Gastrocnemius medialis (tissue), 4 donors: ENCODE results near the gene TMEM181. TPM values are rescaled to one million over a fixed set of nuclear protein-coding genes. Genes with fewer than 3 reads are reported as not detected.

ENCODE experiments used
- ATAC-seq, 2 donors: fragments of 150-250 bp; one replicate each; pipeline ENCODE4 v1.9.1; 2016
- DNase-seq, 2 donors: peaks; one replicate each; pipeline ENCODE4 v3.0.0-alpha.2; 2019
- H3K27ac ChIP-seq, 4 donors: fragments of 200-600 bp; sonication (generic); 1 replicate in 1 of 4; 2 replicates in 3 of 4; pipeline ENCODE4 v1.5.1; 2016 to 2018; ENCODE audit warnings: mild to moderate bottlenecking in 2 of 4, moderate library complexity in 1 of 4
- H3K27me3 ChIP-seq, 3 donors: fragments of 200-600 bp; sonication (generic) in 2 of 3; 1 replicate in 1 of 3; 2 replicates in 2 of 3; pipeline versions ENCODE4 v1.5.1 to v1.6.0; 2016 to 2019; ENCODE audit warnings: mild to moderate bottlenecking in 1 of 3, moderate library complexity in 1 of 3
- H3K36me3 ChIP-seq, 2 donors: fragments of 200-600 bp; sonication (generic) in 1 of 2; one replicate each; pipeline ENCODE4 v1.5.1; 2017 to 2018
- H3K4me1 ChIP-seq, 2 donors: fragments of 200-600 bp; sonication (generic) in 1 of 2; one replicate each; pipeline ENCODE4 v1.5.1; 2016 to 2017; ENCODE audit warnings: mild to moderate bottlenecking in 2 of 2
- H3K4me3 ChIP-seq, 4 donors: fragments of 200-600 bp; sonication (generic) in 3 of 4; 1 replicate in 1 of 4; 2 replicates in 3 of 4; pipeline ENCODE4 v1.5.1; 2016 to 2019; ENCODE audit warnings: mild to moderate bottlenecking in 2 of 4
- H3K9me3 ChIP-seq, 3 donors: fragments of 200-600 bp; sonication (generic) in 2 of 3; 1 replicate in 1 of 3; 2 replicates in 2 of 3; pipeline ENCODE4 v1.5.1; 2016 to 2019
- CTCF ChIP-seq, 5 experiments: fragments of 450-650 bp in 3 of 5; fragments of 200-600 bp in 2 of 5; sonication (generic) in 2 of 5; IDR thresholded peaks in 4 of 5; conservative IDR thresholded peaks in 1 of 5; 1 replicate in 4 of 5; 2 replicates in 1 of 5; pipeline ENCODE4 v1.5.1; 2016 to 2019; ENCODE audit warnings: antibody characterized with exemption in 5 of 5, mild to moderate bottlenecking in 3 of 5, moderate library complexity in 3 of 5
- POLR2A ChIP-seq, 2 donors: fragments of 450-650 bp; IDR thresholded peaks; one replicate each; pipeline ENCODE4 v1.6.1; 2017; ENCODE audit warnings: antibody characterized with exemption in 2 of 2, mild to moderate bottlenecking in 2 of 2, moderate library complexity in 2 of 2
- in situ Hi-C, 4 donors: fragments of 200-750 bp; cut with MboI; loops; one replicate each; pipeline versions ENCODE4 v1.15.0 to v1.8.0; 2017; ENCODE audit warnings: low sequenced_read_pairs in 4 of 4
- intact Hi-C: fragments of 100-400 bp; cut with DNase I; formaldehyde crosslinking; loops from one replicate; pipeline ENCODE4 v1.15.1; 2023; ENCODE audit warnings: low total_unique reads
- total RNA-seq, 4 donors: library from RNA; depleted of rRNA; stranded (reverse); fragments of >200 nt; gene quantifications; one replicate each; pipeline versions ENCODE4 v1.1.0 to v1.2.3, GENCODE V29; 2016

The TMEM181 gene
- total RNA-seq, 4 donors from 2014 or later: 12.1 to 17.9 (median 12.9) TPM

DNA sequence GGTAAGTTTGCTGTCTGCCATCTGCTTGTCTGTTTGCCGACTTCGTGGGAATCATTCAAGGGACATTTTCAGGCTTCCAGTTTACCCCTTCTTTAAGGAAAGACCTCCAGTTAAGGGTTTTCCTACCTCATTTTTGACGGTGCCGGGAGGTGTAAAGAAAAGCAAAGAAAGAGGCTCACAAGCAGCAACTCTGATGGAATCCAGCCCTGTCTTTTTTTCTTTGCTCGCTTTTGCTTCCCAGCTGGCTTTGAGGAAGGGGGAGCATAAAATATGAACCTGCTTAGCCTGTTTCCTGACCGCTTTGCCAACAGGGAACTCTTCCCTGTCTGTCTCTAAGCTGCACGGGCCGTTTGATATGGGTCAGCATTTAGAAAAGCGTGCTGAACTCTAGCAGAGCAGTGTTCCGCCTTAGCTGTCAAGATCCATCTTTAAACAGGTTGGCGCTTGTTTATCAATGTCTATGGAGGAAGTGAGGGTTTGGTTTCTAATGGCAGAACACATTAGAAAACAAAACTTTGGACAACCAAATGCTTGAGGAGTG, 103.8 kb downstream of the TMEM181 start:
- no peaks in the 10 kb centered on the region for H3K27me3 ChIP-seq
- in situ Hi-C loops (no loop called here), intact Hi-C loops (loop anchor here (1.0 to 10.0 kb wide), 3 partner anchors 8 to 1401 kb away; no protein-coding TSS in a partner anchor)
- H3K36me3 ChIP-seq: no peaks in the 10 kb centered on the region
- no peak for DNase-seq
- peak; percentile 23 to 29 for ATAC-seq
- no peaks in the 10 kb centered on the region for H3K9me3 ChIP-seq
- H3K4me3 ChIP-seq: peak overlapping the region; percentile 39 to 50 (median 41)
- peaks cover 30 to 50% of the 10 kb centered on the region in 2 donors for H3K4me1 ChIP-seq
- peak overlapping the region; percentile 79 to 81 (median 79) for H3K27ac ChIP-seq
- TF ChIP-seq CTCF (IDR thresholded peaks at IDR 0.05 in 4 of 5, conservative IDR thresholded peaks at IDR 0.05 in 1 of 5) (no peak), POLR2A (IDR thresholded peaks at IDR 0.05) (no peak)

DNA sequence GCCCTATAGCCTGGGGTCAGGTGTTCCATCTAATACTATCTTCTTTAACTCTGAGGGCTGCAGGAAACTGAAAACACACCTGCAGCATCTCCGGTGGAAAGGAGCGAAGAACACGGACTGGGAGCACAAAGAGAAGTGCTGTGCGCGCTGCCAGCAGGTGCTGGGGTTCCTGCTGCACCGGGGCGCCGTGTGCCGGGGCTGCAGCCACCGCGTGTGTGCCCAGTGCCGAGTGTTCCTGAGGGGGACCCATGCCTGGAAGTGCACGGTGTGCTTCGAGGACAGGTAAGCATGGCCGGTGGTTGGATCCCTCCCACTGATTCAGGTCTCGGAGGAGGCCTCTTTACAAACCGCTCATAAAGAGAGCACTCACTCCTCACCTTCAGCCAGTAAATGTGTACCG, 105.4 kb downstream of the TMEM181 start:
- Histone ChIP-seq H3K4me1 (peaks cover 38 to 56% of the 10 kb centered on the region in 2 donors), H3K9me3 (no peaks in the 10 kb centered on the region), H3K36me3 (no peaks in the 10 kb centered on the region), H3K27me3 (no peaks in the 10 kb centered on the region), H3K27ac (peak overlapping the region; percentile 79 to 81 (median 79)), H3K4me3 (no peak overlapping the region)
- in situ Hi-C loops: no loop called here
- no peak for TF ChIP-seq CTCF (IDR thresholded peaks at IDR 0.05 in 4 of 5, conservative IDR thresholded peaks at IDR 0.05 in 1 of 5)
- TF ChIP-seq POLR2A (IDR thresholded peaks at IDR 0.05): no peak
- ATAC-seq: no peak
- intact Hi-C loops: loop anchor here (10.0 kb wide), 1 partner anchor 1399 kb away; no protein-coding TSS in a partner anchor
- no peak for DNase-seq

DNA sequence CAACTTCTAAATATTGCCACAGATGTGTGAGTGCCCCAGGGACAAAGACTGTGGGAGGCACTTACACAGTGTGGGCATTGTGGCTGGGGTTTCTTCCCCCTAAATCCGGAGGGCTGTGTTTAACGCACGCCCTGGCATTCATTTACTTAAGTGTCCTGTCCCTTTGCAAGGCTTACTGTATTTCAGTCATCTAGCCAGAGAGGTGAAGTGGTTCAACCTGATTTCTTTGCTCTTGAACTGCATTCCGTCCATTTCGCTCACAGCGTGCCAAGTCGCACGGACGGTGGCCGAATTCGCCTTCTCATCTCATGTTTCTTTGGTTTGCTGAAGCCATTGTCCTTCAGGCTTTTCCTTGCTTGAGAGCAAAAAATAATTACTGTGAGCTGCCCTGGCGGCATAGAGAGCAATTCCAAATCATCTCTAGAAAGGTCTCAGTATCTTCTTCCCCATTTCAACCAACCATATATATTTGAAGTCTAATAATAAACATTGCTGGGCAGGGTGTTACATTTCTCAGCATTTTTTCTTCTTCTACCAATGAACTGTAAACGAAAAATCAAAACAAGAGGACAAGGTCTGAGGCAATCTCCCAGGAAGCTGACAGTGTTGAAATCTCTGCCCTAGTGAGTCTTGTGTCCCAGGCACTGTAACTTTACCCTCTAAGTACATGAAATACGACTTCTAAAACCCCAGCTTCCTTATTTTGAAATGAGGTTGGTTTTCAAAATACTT, 106.9 kb downstream of the TMEM181 start:
- ATAC-seq (peak; percentile 89 to 91), DNase-seq (peak in 1 of 2 donors; percentile 71)
- in situ Hi-C loops (no loop called here), intact Hi-C loops (loop anchor here (1.0 to 10.0 kb wide), 2 partner anchors 11 to 1398 kb away; no protein-coding TSS in a partner anchor)
- Histone ChIP-seq H3K4me1 (peaks cover 40 to 56% of the 10 kb centered on the region in 2 donors), H3K27ac (peak overlapping the region; percentile 81 to 90 (median 85)), H3K36me3 (no peaks in the 10 kb centered on the region), H3K27me3 (no peaks in the 10 kb centered on the region), H3K9me3 (no peaks in the 10 kb centered on the region), H3K4me3 (peak overlapping the region in 2 of 4 donors; percentile 15 to 23)
- TF ChIP-seq CTCF (IDR thresholded peaks at IDR 0.05 in 4 of 5, conservative IDR thresholded peaks at IDR 0.05 in 1 of 5): no peak
- peak in 1 of 2 donors; percentile 20 for TF ChIP-seq POLR2A (IDR thresholded peaks at IDR 0.05)

DNA sequence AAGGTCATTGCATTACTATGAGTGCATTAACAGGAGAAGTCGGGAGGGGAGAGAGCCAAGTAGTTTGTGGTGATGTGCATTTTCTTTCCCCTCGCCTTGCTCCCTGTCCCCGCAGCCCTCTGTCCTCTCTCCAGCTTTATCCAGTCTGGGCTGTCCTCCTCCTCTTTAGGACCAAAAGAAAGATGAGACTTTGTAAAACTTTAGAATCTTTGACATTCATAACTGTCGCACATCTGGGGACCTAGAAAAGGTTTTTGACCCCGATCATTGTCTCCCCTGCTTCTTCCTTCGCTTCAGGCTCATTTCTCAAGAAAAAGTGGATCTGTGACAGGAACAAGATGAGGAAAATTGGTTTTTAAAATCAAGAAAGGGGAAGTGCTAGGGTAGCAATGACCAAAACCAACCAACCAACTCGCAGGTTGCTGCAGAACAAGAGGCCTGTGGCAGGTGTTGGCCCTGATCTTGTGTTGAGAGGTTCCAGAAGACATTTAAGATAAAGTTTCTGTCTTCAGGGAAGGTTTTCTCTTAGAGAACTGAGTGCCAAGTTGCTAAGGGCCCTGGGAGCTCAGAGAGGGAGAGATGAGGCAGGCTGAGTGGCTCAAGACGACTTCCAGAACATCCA, 107.6 kb downstream of the TMEM181 start:
- Histone ChIP-seq H3K4me1 (peaks cover 40 to 54% of the 10 kb centered on the region in 2 donors), H3K9me3 (no peaks in the 10 kb centered on the region), H3K27me3 (no peaks in the 10 kb centered on the region), H3K4me3 (no peak overlapping the region), H3K27ac (peak overlapping the region; percentile 81 to 90 (median 85)), H3K36me3 (no peaks in the 10 kb centered on the region)
- in situ Hi-C loops (no loop called here), intact Hi-C loops (loop anchor here (1.0 to 10.0 kb wide), 2 partner anchors 12 to 1397 kb away; no protein-coding TSS in a partner anchor)
- ATAC-seq (peak in 1 of 2 donors; percentile 2), DNase-seq (no peak)
- TF ChIP-seq POLR2A (IDR thresholded peaks at IDR 0.05) (peak; percentile 17 to 18), CTCF (IDR thresholded peaks at IDR 0.05 in 4 of 5, conservative IDR thresholded peaks at IDR 0.05 in 1 of 5) (no peak)
